Measurements from ENCODE around the gene ERGIC1.

DNA sequence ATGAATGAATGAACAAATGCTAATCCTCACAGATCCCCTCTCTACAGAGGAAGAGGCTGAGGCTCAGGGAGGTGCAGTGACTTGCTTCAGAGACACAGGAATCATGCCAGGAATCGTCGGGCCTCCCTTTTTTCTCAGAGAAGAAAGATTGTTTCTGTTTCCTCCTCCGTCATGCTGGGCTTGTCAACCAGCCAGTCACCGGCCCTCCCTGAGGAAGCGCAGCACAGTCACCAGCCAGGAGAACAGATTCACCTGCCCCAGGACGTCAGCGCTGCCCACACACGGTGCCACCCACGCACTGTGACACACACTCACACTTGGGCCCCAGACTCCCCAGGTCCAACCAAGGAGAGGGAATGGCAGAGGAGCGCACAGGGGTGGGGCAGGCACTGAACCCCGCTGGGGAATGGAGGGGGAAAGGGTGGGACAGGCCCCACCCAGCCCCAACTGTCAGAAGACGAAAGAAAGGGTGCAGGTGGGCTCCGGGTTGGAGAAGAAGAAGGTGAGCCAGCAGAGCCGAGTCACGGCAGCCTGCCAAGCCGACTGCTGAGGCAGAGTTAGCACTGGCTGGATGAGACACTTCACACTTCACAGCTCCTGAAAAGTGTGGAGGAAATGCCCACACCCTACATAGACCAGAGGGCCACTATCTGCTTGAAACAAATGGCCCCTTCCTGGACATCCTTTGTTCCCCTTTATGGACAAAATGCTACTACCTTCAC lies 13.8 kb upstream of the ERGIC1 start:
- TF ChIP-seq CTCF (IDR thresholded peaks at IDR 0.05) (no peak), NR3C1 (CRISPR knock-in tag; conservative IDR thresholded peaks at IDR 0.05; ENCODE audit: low read depth) (no peak), FOXJ3 (CRISPR knock-in tag; IDR thresholded peaks at IDR 0.05; ENCODE audit: borderline replicate concordance) (no peak), ELF4 (CRISPR knock-in tag; IDR thresholded peaks at IDR 0.05; ENCODE audit: low read depth) (no peak), ESRRA (CRISPR knock-in tag; IDR thresholded peaks at IDR 0.05; ENCODE audit: borderline replicate concordance) (no peak), SP1 (CRISPR knock-in tag; conservative IDR thresholded peaks at IDR 0.05) (no peak), TEAD4 (CRISPR knock-in tag; IDR thresholded peaks at IDR 0.05) (no peak), ZNF121 (CRISPR knock-in tag; IDR thresholded peaks at IDR 0.05) (no peak), SMAD3 (CRISPR knock-in tag; IDR thresholded peaks at IDR 0.05; ENCODE audit: borderline replicate concordance) (no peak)
- TF ChIP-seq, protein P1, sequence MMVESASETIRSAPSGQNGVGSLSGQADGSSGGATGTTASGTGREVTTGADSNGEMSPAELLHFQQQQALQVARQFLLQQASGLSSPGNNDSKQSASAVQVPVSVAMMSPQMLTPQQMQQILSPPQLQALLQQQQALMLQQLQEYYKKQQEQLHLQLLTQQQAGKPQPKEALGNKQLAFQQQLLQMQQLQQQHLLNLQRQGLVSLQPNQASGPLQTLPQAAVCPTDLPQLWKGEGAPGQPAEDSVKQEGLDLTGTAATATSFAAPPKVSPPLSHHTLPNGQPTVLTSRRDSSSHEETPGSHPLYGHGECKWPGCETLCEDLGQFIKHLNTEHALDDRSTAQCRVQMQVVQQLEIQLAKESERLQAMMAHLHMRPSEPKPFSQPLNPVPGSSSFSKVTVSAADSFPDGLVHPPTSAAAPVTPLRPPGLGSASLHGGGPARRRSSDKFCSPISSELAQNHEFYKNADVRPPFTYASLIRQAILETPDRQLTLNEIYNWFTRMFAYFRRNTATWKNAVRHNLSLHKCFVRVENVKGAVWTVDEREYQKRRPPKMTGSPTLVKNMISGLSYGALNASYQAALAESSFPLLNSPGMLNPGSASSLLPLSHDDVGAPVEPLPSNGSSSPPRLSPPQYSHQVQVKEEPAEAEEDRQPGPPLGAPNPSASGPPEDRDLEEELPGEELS (CRISPR knock-in tag; IDR thresholded peaks at IDR 0.05), result no peak
- TF ChIP-seq, protein P2, sequence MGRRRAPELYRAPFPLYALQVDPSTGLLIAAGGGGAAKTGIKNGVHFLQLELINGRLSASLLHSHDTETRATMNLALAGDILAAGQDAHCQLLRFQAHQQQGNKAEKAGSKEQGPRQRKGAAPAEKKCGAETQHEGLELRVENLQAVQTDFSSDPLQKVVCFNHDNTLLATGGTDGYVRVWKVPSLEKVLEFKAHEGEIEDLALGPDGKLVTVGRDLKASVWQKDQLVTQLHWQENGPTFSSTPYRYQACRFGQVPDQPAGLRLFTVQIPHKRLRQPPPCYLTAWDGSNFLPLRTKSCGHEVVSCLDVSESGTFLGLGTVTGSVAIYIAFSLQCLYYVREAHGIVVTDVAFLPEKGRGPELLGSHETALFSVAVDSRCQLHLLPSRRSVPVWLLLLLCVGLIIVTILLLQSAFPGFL (CRISPR knock-in tag; IDR thresholded peaks at IDR 0.05; ENCODE audit: borderline replicate concordance), result no peak
- TF ChIP-seq, protein P3, sequence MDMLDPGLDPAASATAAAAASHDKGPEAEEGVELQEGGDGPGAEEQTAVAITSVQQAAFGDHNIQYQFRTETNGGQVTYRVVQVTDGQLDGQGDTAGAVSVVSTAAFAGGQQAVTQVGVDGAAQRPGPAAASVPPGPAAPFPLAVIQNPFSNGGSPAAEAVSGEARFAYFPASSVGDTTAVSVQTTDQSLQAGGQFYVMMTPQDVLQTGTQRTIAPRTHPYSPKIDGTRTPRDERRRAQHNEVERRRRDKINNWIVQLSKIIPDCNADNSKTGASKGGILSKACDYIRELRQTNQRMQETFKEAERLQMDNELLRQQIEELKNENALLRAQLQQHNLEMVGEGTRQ (CRISPR knock-in tag; IDR thresholded peaks at IDR 0.05), result no peak
- TF ChIP-seq, protein P4, sequence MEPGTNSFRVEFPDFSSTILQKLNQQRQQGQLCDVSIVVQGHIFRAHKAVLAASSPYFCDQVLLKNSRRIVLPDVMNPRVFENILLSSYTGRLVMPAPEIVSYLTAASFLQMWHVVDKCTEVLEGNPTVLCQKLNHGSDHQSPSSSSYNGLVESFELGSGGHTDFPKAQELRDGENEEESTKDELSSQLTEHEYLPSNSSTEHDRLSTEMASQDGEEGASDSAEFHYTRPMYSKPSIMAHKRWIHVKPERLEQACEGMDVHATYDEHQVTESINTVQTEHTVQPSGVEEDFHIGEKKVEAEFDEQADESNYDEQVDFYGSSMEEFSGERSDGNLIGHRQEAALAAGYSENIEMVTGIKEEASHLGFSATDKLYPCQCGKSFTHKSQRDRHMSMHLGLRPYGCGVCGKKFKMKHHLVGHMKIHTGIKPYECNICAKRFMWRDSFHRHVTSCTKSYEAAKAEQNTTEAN (CRISPR knock-in tag; IDR thresholded peaks at IDR 0.05), result no peak
- TF ChIP-seq, protein P5, sequence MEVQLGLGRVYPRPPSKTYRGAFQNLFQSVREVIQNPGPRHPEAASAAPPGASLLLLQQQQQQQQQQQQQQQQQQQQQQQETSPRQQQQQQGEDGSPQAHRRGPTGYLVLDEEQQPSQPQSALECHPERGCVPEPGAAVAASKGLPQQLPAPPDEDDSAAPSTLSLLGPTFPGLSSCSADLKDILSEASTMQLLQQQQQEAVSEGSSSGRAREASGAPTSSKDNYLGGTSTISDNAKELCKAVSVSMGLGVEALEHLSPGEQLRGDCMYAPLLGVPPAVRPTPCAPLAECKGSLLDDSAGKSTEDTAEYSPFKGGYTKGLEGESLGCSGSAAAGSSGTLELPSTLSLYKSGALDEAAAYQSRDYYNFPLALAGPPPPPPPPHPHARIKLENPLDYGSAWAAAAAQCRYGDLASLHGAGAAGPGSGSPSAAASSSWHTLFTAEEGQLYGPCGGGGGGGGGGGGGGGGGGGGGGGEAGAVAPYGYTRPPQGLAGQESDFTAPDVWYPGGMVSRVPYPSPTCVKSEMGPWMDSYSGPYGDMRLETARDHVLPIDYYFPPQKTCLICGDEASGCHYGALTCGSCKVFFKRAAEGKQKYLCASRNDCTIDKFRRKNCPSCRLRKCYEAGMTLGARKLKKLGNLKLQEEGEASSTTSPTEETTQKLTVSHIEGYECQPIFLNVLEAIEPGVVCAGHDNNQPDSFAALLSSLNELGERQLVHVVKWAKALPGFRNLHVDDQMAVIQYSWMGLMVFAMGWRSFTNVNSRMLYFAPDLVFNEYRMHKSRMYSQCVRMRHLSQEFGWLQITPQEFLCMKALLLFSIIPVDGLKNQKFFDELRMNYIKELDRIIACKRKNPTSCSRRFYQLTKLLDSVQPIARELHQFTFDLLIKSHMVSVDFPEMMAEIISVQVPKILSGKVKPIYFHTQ (CRISPR knock-in tag; IDR thresholded peaks at IDR 0.05), result no peak
